T-cell (primary cell): ENCODE data around the gene EPB41L5. TPM values are rescaled to one million over a fixed set of nuclear protein-coding genes. Genes with fewer than 3 reads are reported as not detected.
A peak's percentile ranks its signal among the peaks of the same experiment; 100 is the strongest.
"Not testable (repeated sequence)": the region's sequence is repeated elsewhere in the genome, so short reads cannot be mapped to it uniquely, and the experiment has no call there.

Experiments
- ATAC-seq, 4 experiments: fragments of 200-7000 bp in 3 of 4; fragments of 150-1000 bp in 1 of 4; cut with Tn5 transposase; replicated peaks in 1 of 4; 1 replicate in 3 of 4; 2 replicates in 1 of 4; pipeline ENCODE4 v1.10.0; 2021; ENCODE audit warnings: moderate library complexity in 3 of 4, mild to moderate bottlenecking in 2 of 4, moderate number of reproducible peaks in 1 of 4
- CTCF ChIA-PET, 2 donors: fragments of 300-600 bp; sonication (Branson Sonifier 250); formaldehyde crosslinking; loops; one replicate each; lab custom pipeline; 2022; ENCODE audit warnings: antibody characterized with exemption in 2 of 2; lab: Charles Lee
- POLR2A ChIA-PET, 2 donors: fragments of 300-600 bp; sonication (Branson Sonifier 250); formaldehyde crosslinking; loops; one replicate each; lab custom pipeline; 2022; ENCODE audit warnings: antibody characterized with exemption in 2 of 2; lab: Charles Lee
- DNase-seq, 35 experiments: peaks; one replicate each; pipeline versions ENCODE4 v3.0.0 to v3.0.0-alpha.2; 2013 to 2023
- H3K27ac ChIP-seq: one replicate; pipeline ENCODE4 v1.5.1; 2013; ENCODE audit warnings: low read length
- H3K27me3 ChIP-seq, 2 experiments: replicated peaks in 1 of 2; 1 replicate in 1 of 2; 2 replicates in 1 of 2; pipeline versions ENCODE4 v1.6.1 to v1.7.0; 2013; ENCODE audit warnings: low read length in 1 of 2, mixed read lengths in 1 of 2; ENCODE audit not compliant: control insufficient read depth in 2 of 2, insufficient read depth in 2 of 2; ENCODE audit errors: extremely low read depth in 1 of 2
- H3K36me3 ChIP-seq, 2 donors: 1 replicate in 1 of 2; 2 replicates in 1 of 2; pipeline versions ENCODE4 v1.6.1 to v1.7.0; 2013; ENCODE audit warnings: low read length in 1 of 2; ENCODE audit not compliant: control insufficient read depth in 2 of 2, insufficient read depth in 1 of 2; ENCODE audit errors: extremely low read depth in 1 of 2
- H3K4me1 ChIP-seq, 2 experiments: 1 replicate in 1 of 2; 2 replicates in 1 of 2; pipeline versions ENCODE4 v1.6.1 to v1.7.0; 2013; ENCODE audit warnings: low read length in 2 of 2, mixed read lengths in 1 of 2; ENCODE audit not compliant: insufficient read depth in 2 of 2, control insufficient read depth in 1 of 2; ENCODE audit errors: extremely low read depth in 1 of 2
- H3K4me3 ChIP-seq, 2 donors: 1 replicate in 1 of 2; 2 replicates in 1 of 2; pipeline versions ENCODE4 v1.5.1 to v1.7.0; 2013; ENCODE audit warnings: mild to moderate bottlenecking in 2 of 2, low read length in 1 of 2, moderate library complexity in 1 of 2; ENCODE audit not compliant: control insufficient read depth in 1 of 2; ENCODE audit errors: extremely low read depth in 1 of 2
- H3K9me3 ChIP-seq: 2 replicates; pipeline ENCODE4 v1.7.0; 2013
- H3K27ac Mint-ChIP-seq, 2 donors: one replicate each; pipeline ENCODE4 v1.8.0; 2020 to 2021; ENCODE audit warnings: mild to moderate bottlenecking in 2 of 2, mixed read lengths in 2 of 2
- H3K27me3 Mint-ChIP-seq, 2 donors: one replicate each; pipeline ENCODE4 v1.8.0; 2021 to 2022; ENCODE audit warnings: mixed read lengths in 2 of 2
- H3K36me3 Mint-ChIP-seq: one replicate; pipeline ENCODE4 v1.8.0; 2021; ENCODE audit warnings: mixed read lengths
- H3K4me1 Mint-ChIP-seq, 3 donors: one replicate each; pipeline ENCODE4 v1.8.0; 2020 to 2022; ENCODE audit warnings: mixed read lengths in 3 of 3, mild to moderate bottlenecking in 1 of 3
- H3K4me3 Mint-ChIP-seq, 3 donors: one replicate each; pipeline ENCODE4 v1.8.0; 2020 to 2022; ENCODE audit warnings: mild to moderate bottlenecking in 3 of 3, mixed read lengths in 3 of 3, moderate library complexity in 3 of 3
- H3K9me3 Mint-ChIP-seq, 3 donors: one replicate each; pipeline ENCODE4 v1.8.0; 2020 to 2022; ENCODE audit warnings: mixed read lengths in 3 of 3
- WGBS: methylation state at CpG from one replicate; pipeline ENCODE4 v1.1.5; 2013; ENCODE audit warnings: missing lambda C conversion rate; ENCODE audit not compliant: insufficient coverage; 5-methylcytosine and 5-hydroxymethylcytosine counted together
- total RNA-seq, 35 experiments: library from RNA in 6 of 35; stranded (reverse) in 6 of 35; fragments of 120-200 nt in 1 of 35; gene quantifications; one replicate each; pipeline versions ENCODE4 v1.2.1 to v1.2.4 and lab custom pipeline; 2013 to 2026

Gene EPB41L5
- total RNA-seq, 5 donors from 2014 or later (not counting 1 experiment from before 2014, with no cell fraction given) = 5.6 to 7.9 (median 6.0) TPM

GRCh38 chr2:120014226-120014980 lies 1.5 kb downstream of the EPB41L5 start:
- no peaks in the 10 kb centered on the region for H3K9me3 ChIP-seq
- Mint-ChIP-seq H3K36me3 (peaks cover 5% of the 10 kb centered on the region), H3K27me3 (no peaks in the 10 kb centered on the region), H3K27ac (no peak overlapping the region), H3K4me3 (peak overlapping the region; percentile 76 to 84 (median 81)), H3K4me1 (peaks cover 18 to 27% (median 21%) of the 10 kb centered on the region in 3 donors), H3K9me3 (no peaks in the 10 kb centered on the region)
- ATAC-seq (no peak), DNase-seq (no peak)
- H3K4me1 ChIP-seq = peaks cover 2 to 10% of the 10 kb centered on the region in 2 experiments
- no peaks in the 10 kb centered on the region for H3K36me3 ChIP-seq
- POLR2A ChIA-PET = no interaction called here
- 94% methylated on average over 3 of the region's 8 CpGs for WGBS
- H3K4me3 ChIP-seq = no peak overlapping the region
- H3K27ac ChIP-seq = no peak overlapping the region
- CTCF ChIA-PET = no interaction called here
- peaks cover 0 to 2% of the 10 kb centered on the region in 2 experiments for H3K27me3 ChIP-seq

DNA sequence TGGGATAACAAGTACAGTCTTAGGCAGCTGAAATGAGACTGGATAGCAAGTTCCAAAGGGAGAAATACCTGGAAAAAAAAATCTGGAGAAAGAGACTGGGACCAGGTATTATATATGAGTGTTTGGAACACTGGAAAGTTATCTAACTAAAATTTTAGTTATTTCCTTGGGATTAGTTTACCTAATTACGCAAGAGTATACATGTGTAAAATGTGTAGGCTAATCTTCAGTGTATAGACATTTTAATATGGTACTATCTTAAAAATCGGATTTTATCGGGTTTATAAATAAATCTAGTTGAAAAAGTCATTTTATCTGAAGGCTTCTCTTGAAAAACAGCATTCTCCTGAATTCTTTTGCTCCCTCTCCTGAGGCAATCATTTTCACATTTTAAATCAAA lies 3.9 kb downstream of the EPB41L5 start:
- Histone ChIP-seq H3K27me3 (peaks cover 0 to 2% of the 10 kb centered on the region in 2 experiments), H3K36me3 (no peaks in the 10 kb centered on the region), H3K9me3 (no peaks in the 10 kb centered on the region), H3K27ac (no peak overlapping the region), H3K4me1 (peaks cover 2 to 9% of the 10 kb centered on the region in 2 experiments), H3K4me3 (no peak overlapping the region)
- DNase-seq = no peak
- Mint-ChIP-seq H3K9me3 (no peaks in the 10 kb centered on the region), H3K27ac (no peak overlapping the region), H3K4me3 (no peak overlapping the region), H3K36me3 (peaks cover 10% of the 10 kb centered on the region), H3K27me3 (no peaks in the 10 kb centered on the region), H3K4me1 (peaks cover 16 to 29% (median 21%) of the 10 kb centered on the region in 3 donors)
- ChIA-PET POLR2A (no interaction called here), CTCF (no interaction called here)
- WGBS = no CpG with 5 or more reads among the region's 3 CpGs
- no peak for ATAC-seq

DNA sequence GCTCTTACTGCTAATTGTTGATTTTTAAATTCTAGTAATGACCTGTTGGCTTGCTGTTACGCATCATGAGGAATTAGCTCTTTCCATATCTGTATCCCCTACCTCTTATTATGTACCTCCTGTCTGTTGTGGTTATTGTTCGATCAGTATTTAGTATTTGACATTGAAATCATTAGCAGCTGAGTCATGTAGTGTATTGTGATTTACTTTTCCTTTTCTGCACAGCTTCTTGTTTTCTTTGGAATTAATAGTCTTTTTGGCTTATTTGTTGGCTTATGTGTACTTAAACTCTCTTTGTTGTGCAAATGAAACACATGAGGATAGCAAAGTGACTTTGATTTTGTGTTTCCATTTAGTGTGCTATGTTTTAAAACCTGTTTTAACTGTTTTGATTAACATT lies 4.3 kb downstream of the EPB41L5 start:
- H3K9me3 Mint-ChIP-seq = no peaks in the 10 kb centered on the region
- no peak overlapping the region for H3K4me3 Mint-ChIP-seq
- WGBS = no CpG with 5 or more reads among the region's 2 CpGs

GRCh38 chr2:120018549-120018948 lies 5.7 kb downstream of the EPB41L5 start:
- WGBS = 100% methylated on average over 3 of the region's 4 CpGs
- H3K27ac ChIP-seq = no peak overlapping the region
- ATAC-seq = no peak
- ChIA-PET CTCF (no interaction called here), POLR2A (no interaction called here)
- no peaks in the 10 kb centered on the region for H3K9me3 ChIP-seq
- Mint-ChIP-seq H3K9me3 (peaks cover 0 to 2% (median 0%) of the 10 kb centered on the region in 3 donors), H3K27me3 (no peaks in the 10 kb centered on the region), H3K4me1 (peaks cover 10 to 31% (median 15%) of the 10 kb centered on the region in 3 donors), H3K27ac (no peak overlapping the region), H3K4me3 (no peak overlapping the region), H3K36me3 (peaks cover 22% of the 10 kb centered on the region)
- H3K4me1 ChIP-seq = peaks cover under 1 to 2% of the 10 kb centered on the region in 2 experiments
- H3K4me3 ChIP-seq = no peak overlapping the region
- H3K27me3 ChIP-seq = peaks cover 0 to 2% of the 10 kb centered on the region in 2 experiments
- H3K36me3 ChIP-seq = no peaks in the 10 kb centered on the region
- DNase-seq = no peak

More for the DNA sequence above, 4.3 kb downstream of the EPB41L5 start:
- POLR2A ChIA-PET = no interaction called here
- Histone ChIP-seq H3K36me3 (no peaks in the 10 kb centered on the region), H3K27ac (no peak overlapping the region), H3K4me1 (peaks cover 2 to 7% of the 10 kb centered on the region in 2 experiments), H3K27me3 (peaks cover 0 to 2% of the 10 kb centered on the region in 2 experiments), H3K4me3 (no peak overlapping the region), H3K9me3 (no peaks in the 10 kb centered on the region)
- Mint-ChIP-seq H3K4me1 (peaks cover 14 to 27% (median 19%) of the 10 kb centered on the region in 3 donors), H3K27ac (no peak overlapping the region), H3K27me3 (no peaks in the 10 kb centered on the region), H3K36me3 (peaks cover 10% of the 10 kb centered on the region)
- no peak for ATAC-seq
- no peak for DNase-seq
- CTCF ChIA-PET = no interaction called here

GRCh38 chr2:120020554-120020953 lies 7.7 kb downstream of the EPB41L5 start:
- peaks cover 0 to 27% (median 3%) of the 10 kb centered on the region in 3 donors for H3K4me1 Mint-ChIP-seq
- H3K27me3 ChIP-seq = no peaks in the 10 kb centered on the region
- DNase-seq = no peak
- peaks cover 37% of the 10 kb centered on the region for H3K36me3 Mint-ChIP-seq
- no peak for ATAC-seq
- H3K27ac Mint-ChIP-seq = no peak overlapping the region
- H3K27ac ChIP-seq = no peak overlapping the region
- H3K36me3 ChIP-seq = no peaks in the 10 kb centered on the region
- WGBS = 86% methylated on average over 1 of the region's 1 CpG
- no peaks in the 10 kb centered on the region for H3K4me1 ChIP-seq
- peaks cover 5 to 8% (median 6%) of the 10 kb centered on the region in 3 donors for H3K9me3 Mint-ChIP-seq
- ChIA-PET POLR2A (interaction anchor here in 1 of 2 donors (0.6 kb wide), 1 partner anchor 88 kb away, joined by 3 read pairs; no protein-coding TSS in a partner anchor), CTCF (interaction anchor here (0.6 to 0.9 kb wide), 4 partner anchors 149 to 342 kb away, joined by 3 read pairs; no protein-coding TSS in a partner anchor)
- H3K4me3 ChIP-seq = no peak overlapping the region
- H3K4me3 Mint-ChIP-seq = no peak overlapping the region
- no peaks in the 10 kb centered on the region for H3K9me3 ChIP-seq
- H3K27me3 Mint-ChIP-seq = no peaks in the 10 kb centered on the region

GRCh38 chr2:120022505-120022904 lies 9.6 kb downstream of the EPB41L5 start:
- peaks cover 6 to 13% (median 8%) of the 10 kb centered on the region in 3 donors for H3K9me3 Mint-ChIP-seq
- H3K4me3 ChIP-seq, POLR2A ChIA-PET, H3K27me3 Mint-ChIP-seq, ATAC-seq, H3K27me3 ChIP-seq, H3K36me3 ChIP-seq, H3K4me3 Mint-ChIP-seq, H3K4me1 ChIP-seq, H3K27ac ChIP-seq, H3K27ac Mint-ChIP-seq, DNase-seq, H3K9me3 ChIP-seq: not testable (repeated sequence)
- H3K36me3 Mint-ChIP-seq = peaks cover 46% of the 10 kb centered on the region
- H3K4me1 Mint-ChIP-seq = peaks cover 0 to 26% (median 1%) of the 10 kb centered on the region in 3 donors
- CTCF ChIA-PET = interaction anchor here (0.6 to 0.7 kb wide), 2 partner anchors 37 to 440 kb away, joined by 3 to 7 read pairs; no protein-coding TSS in a partner anchor
- 100% methylated on average over 1 of the region's 1 CpG for WGBS
